CD4-positive, alpha-beta memory T cell (primary cell): ENCODE results near the gene NGEF. TPM values are rescaled to one million over a fixed set of nuclear protein-coding genes. Genes with fewer than 3 reads are reported as not detected.

Experiments used
- CTCF ChIA-PET: fragments of 350-600 bp; sonication (Branson Sonifier 250); formaldehyde crosslinking; loops from one replicate; lab custom pipeline; 2021; ENCODE audit warnings: inconsistent platforms; ENCODE audit not compliant: partially characterized antibody; lab: Charles Lee
- POLR2A ChIA-PET: fragments of 350-600 bp; sonication (Branson Sonifier 250); formaldehyde crosslinking; loops from one replicate; lab custom pipeline; 2021; ENCODE audit not compliant: partially characterized antibody; lab: Charles Lee
- DNase-seq, 5 donors: peaks; one replicate each; pipeline versions ENCODE4 v3.0.0 to v3.0.0-alpha.2; 2020 to 2022; ENCODE audit warnings: mixed read lengths in 1 of 5
- H3K27ac ChIP-seq: one replicate; pipeline ENCODE4 v1.7.0; 2013; ENCODE audit warnings: low read depth, low read length
- H3K27me3 ChIP-seq: 2 replicates; pipeline ENCODE4 v1.7.0; 2013; ENCODE audit warnings: mild to moderate bottlenecking, low read length, moderate library complexity; ENCODE audit not compliant: insufficient read depth
- H3K36me3 ChIP-seq: 2 replicates; pipeline ENCODE4 v1.7.0; 2013; ENCODE audit warnings: mild to moderate bottlenecking, low read length, moderate library complexity; ENCODE audit not compliant: insufficient read depth
- H3K4me1 ChIP-seq: 2 replicates; pipeline ENCODE4 v1.7.0; 2013; ENCODE audit warnings: mild to moderate bottlenecking, low read length, moderate library complexity; ENCODE audit not compliant: insufficient read depth
- H3K4me3 ChIP-seq, 2 donors: one replicate each; pipeline ENCODE4 v1.7.0; 2013; ENCODE audit warnings: low read length in 2 of 2, mild to moderate bottlenecking in 1 of 2
- H3K9me3 ChIP-seq, 2 donors: one replicate each; pipeline ENCODE4 v1.7.0; 2013; ENCODE audit warnings: low read length in 2 of 2, control low read depth in 1 of 2; ENCODE audit not compliant: control insufficient read depth in 1 of 2
- H3K27ac Mint-ChIP-seq, 7 donors: one replicate each; pipeline ENCODE4 v1.8.0; 2020 to 2021; ENCODE audit warnings: mixed read lengths in 7 of 7, mild to moderate bottlenecking in 6 of 7, inconsistent platforms in 3 of 7, moderate library complexity in 3 of 7
- H3K27me3 Mint-ChIP-seq, 2 donors: one replicate each; pipeline ENCODE4 v1.8.0; 2020 to 2021; ENCODE audit warnings: mixed read lengths in 2 of 2
- H3K36me3 Mint-ChIP-seq, 2 donors: one replicate each; pipeline ENCODE4 v1.8.0; 2020 to 2021; ENCODE audit warnings: mixed read lengths in 2 of 2, inconsistent platforms in 1 of 2, mild to moderate bottlenecking in 1 of 2
- H3K4me1 Mint-ChIP-seq, 4 donors: one replicate each; pipeline ENCODE4 v1.8.0; 2020 to 2021; ENCODE audit warnings: mixed read lengths in 4 of 4, mild to moderate bottlenecking in 1 of 4
- H3K4me3 Mint-ChIP-seq, 8 donors: one replicate each; pipeline ENCODE4 v1.8.0; 2020 to 2021; ENCODE audit warnings: mixed read lengths in 8 of 8, mild to moderate bottlenecking in 7 of 8, moderate library complexity in 6 of 8, inconsistent platforms in 3 of 8
- H3K9me3 Mint-ChIP-seq, 8 donors: one replicate each; pipeline ENCODE4 v1.8.0; 2020 to 2021; ENCODE audit warnings: mixed read lengths in 8 of 8, mild to moderate bottlenecking in 5 of 8, inconsistent platforms in 3 of 8, moderate library complexity in 1 of 8
- intact Hi-C: fragments of 100-400 bp; cut with micrococcal nuclease; formaldehyde crosslinking; loops from one replicate; pipeline ENCODE4 v1.15.1; 2023
- polyA plus RNA-seq, 2 donors: library from polyadenylated mRNA; unstranded; fragments of 300-500 nt; fragmentation: Illumina TruSeq; gene quantifications; one replicate each; pipeline ENCODE4 v1.2.3, GENCODE V29; 2021
- total RNA-seq, 2 experiments: library from RNA; stranded (reverse); gene quantifications; one replicate each; pipeline ENCODE4 v1.2.3, GENCODE V29; 2021

Gene NGEF
- total and polyA plus RNA-seq, 4 experiments from 2014 or later: not detected

DNA sequence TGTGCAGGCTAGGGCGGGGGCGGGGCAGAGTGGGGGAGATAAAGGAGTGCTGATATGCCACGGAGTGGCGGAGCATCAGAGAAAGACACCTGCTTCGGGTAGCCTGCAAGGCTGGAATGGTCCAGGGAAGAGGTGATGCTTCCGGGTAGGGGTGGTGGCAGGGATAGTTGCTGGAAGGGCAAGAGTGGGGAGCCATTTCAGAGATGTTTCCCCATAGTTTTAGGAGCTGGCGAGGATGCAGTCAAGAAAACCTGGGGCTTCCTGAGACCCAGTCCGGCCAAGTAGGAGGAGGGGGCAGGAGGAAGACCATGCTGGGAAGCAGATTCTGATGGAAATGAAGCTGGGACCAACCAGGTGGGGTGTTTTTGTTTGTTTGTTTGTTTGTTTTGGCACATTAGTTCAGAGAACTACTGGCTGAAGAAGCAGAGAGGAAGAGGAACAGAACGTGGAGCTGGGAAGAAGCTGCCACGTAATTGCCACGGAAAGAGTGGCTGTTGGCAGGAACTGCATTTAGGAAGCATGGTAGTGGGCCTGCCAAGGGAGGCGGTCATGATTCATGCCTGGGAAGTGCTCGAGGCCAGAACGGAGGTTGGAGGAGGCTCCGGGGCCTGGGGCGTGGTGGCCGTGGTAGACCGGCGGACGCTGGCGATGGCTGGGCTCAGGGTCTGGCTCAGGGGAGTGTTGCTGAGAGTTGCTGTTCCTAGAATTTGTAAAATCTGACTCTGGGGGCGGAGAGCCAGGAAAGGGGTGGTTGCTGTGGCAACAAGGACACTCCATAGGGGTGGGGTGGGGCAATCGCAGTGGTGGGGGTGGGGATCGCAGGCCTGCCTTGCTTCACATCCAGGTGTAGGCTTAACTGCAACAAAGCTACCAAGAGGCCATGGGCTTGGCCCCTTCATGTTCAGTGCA, 38.4 kb upstream of the NGEF start:
- Histone ChIP-seq H3K4me1 (peaks cover 10% of the 10 kb centered on the region), H3K27me3 (no peaks in the 10 kb centered on the region), H3K4me3 (no peak overlapping the region), H3K36me3 (no peaks in the 10 kb centered on the region), H3K27ac (no peak overlapping the region), H3K9me3 (no peaks in the 10 kb centered on the region)
- intact Hi-C loops: loop anchor here (10.0 kb wide), 2 partner anchors 197 to 437 kb away; no protein-coding TSS in a partner anchor
- H3K36me3 Mint-ChIP-seq: no peaks in the 10 kb centered on the region
- H3K4me1 Mint-ChIP-seq: peaks cover 5 to 25% (median 14%) of the 10 kb centered on the region in 4 donors
- H3K27me3 Mint-ChIP-seq: peaks cover 0 to 1% of the 10 kb centered on the region in 2 donors
- POLR2A ChIA-PET: interaction anchor here (1.1 kb wide), 1 partner anchor 9 kb away, joined by 3 read pairs; no protein-coding TSS in a partner anchor
- no peaks in the 10 kb centered on the region for H3K9me3 Mint-ChIP-seq
- DNase-seq: no peak
- H3K4me3 Mint-ChIP-seq: no peak overlapping the region
- CTCF ChIA-PET: interaction anchor here (1.1 to 6.5 kb wide), 7 partner anchors 9 to 199 kb away, joined by 3 to 63 read pairs (median 13); partner anchors contain the start of gene INPP5D
- no peak overlapping the region for H3K27ac Mint-ChIP-seq

DNA sequence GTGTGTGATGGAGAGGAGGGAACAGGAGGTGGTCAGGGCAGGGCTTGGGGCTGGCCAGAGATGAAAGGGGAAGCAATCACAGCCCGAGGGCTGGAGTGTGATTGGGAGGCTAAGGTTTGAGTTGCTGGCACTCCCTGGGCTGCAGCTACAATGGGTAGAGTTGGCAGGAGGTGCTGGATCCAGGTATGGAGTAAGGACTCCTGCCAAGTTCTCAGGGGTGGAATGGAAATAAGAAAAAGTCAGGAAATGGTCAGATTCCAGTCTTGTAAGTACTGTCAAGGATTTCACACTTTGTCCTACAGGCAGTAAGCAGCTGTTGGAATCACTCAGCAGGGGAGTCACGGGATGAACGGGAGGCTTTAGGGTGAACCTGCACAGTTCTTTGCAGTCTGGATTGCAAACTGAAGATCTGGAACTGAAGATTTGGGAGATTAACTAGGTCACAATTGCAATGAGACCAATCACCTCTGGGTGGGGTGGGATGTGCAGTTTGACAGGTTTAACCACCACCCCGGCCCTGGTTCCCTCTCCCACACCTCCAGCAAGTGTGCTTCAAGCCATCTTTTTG, 36.2 kb upstream of the NGEF start:
- peak in 3 of 5 donors; percentile 18 to 23 (median 21) for DNase-seq
- Histone ChIP-seq H3K4me3 (no peak overlapping the region), H3K36me3 (no peaks in the 10 kb centered on the region), H3K4me1 (peaks cover 7% of the 10 kb centered on the region), H3K27ac (no peak overlapping the region), H3K9me3 (no peaks in the 10 kb centered on the region), H3K27me3 (no peaks in the 10 kb centered on the region)
- Mint-ChIP-seq H3K4me3 (peak overlapping the region in 2 of 8 donors; percentile 26 to 43), H3K27ac (peak overlapping the region in 4 of 7 donors; percentile 8 to 76 (median 56)), H3K4me1 (peaks cover 4 to 18% (median 12%) of the 10 kb centered on the region in 4 donors), H3K36me3 (no peaks in the 10 kb centered on the region), H3K27me3 (peaks cover 0 to 1% of the 10 kb centered on the region in 2 donors), H3K9me3 (no peaks in the 10 kb centered on the region)
- intact Hi-C loops: no loop called here
- POLR2A ChIA-PET: interaction anchor here (1.0 kb wide), 1 partner anchor 11 kb away, joined by 5 read pairs; the partner anchor contains the start of gene INPP5D
- CTCF ChIA-PET: interaction anchor here (1.0 to 4.4 kb wide), 4 partner anchors 11 to 183 kb away, joined by 3 to 23 read pairs (median 3); partner anchors contain the start of gene INPP5D

DNA sequence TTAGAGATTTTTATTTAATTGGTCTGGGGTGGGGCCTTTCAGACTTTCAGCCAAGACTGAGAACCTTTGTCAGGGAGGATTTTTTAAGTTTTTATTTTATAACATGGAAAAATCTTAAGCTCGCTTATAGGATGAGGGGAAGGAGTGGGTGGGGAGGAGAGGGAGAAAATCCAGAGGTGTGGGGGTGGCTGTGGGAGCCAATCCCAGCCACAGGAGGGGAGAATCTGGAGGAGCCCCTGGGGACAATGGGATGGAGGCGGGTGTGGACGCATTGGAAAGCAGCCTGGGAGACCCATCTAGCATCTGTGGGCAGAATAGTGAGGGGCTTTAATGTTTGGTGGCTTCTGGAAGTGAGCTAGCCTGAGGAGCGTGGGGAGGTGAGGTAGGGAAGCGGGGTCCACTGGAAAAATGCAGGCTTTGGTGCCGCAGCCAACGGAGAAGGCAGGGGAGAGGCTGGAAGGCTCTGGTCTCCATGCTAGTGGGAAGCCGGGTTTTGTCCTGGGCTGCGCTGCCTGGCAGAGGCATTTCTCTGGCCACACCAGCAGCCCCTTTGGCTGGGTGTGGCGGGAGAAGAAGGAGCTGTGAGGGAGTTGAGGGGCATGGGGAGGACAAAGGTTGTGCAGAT, 35.6 kb upstream of the NGEF start:
- Histone ChIP-seq H3K27me3 (no peaks in the 10 kb centered on the region), H3K4me3 (no peak overlapping the region), H3K27ac (no peak overlapping the region), H3K36me3 (no peaks in the 10 kb centered on the region), H3K4me1 (peaks cover 1% of the 10 kb centered on the region), H3K9me3 (no peaks in the 10 kb centered on the region)
- H3K27me3 Mint-ChIP-seq: peaks cover 0 to 1% of the 10 kb centered on the region in 2 donors
- H3K4me1 Mint-ChIP-seq: peaks cover 0 to 12% (median 8%) of the 10 kb centered on the region in 4 donors
- H3K4me3 Mint-ChIP-seq: no peak overlapping the region
- POLR2A ChIA-PET: interaction anchor here (0.9 kb wide), 1 partner anchor 38 kb away, joined by 3 read pairs; no protein-coding TSS in a partner anchor
- H3K27ac Mint-ChIP-seq: peak overlapping the region in 1 of 7 donors; percentile 62
- no peaks in the 10 kb centered on the region for H3K9me3 Mint-ChIP-seq
- CTCF ChIA-PET: interaction anchor here (1.0 to 4.4 kb wide), 2 partner anchors 12 to 19 kb away, joined by 3 to 23 read pairs; partner anchors contain the start of gene INPP5D
- DNase-seq: no peak
- H3K36me3 Mint-ChIP-seq: no peaks in the 10 kb centered on the region
- intact Hi-C loops: no loop called here

DNA sequence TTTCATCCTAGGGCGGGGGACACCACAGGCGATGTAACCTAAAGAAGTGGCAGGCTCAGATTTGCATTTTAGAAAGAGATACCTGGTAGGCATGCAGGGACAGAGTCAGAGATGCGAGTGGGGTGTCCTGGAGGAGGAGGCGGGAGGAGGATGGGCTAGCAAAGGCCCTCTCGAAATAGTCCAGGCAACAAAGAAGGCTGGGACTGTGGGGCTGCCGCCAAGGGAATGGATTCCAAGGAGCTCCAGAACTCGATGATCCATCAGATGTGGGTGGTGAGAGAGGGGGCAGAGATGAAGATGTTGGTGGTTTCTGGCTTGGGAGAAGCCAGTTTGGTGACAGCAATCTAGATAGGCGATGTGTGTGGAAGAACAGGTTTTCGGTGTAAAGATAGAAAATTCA, 34.6 kb upstream of the NGEF start:
- no peaks in the 10 kb centered on the region for H3K9me3 Mint-ChIP-seq
- intact Hi-C loops: no loop called here
- no peaks in the 10 kb centered on the region for H3K36me3 Mint-ChIP-seq
- CTCF ChIA-PET: interaction anchor here (4.4 kb wide), 1 partner anchor 13 kb away, joined by 23 read pairs; the partner anchor contains the start of gene INPP5D
- Histone ChIP-seq H3K4me1 (no peaks in the 10 kb centered on the region), H3K36me3 (no peaks in the 10 kb centered on the region), H3K9me3 (no peaks in the 10 kb centered on the region), H3K27me3 (no peaks in the 10 kb centered on the region), H3K27ac (no peak overlapping the region), H3K4me3 (no peak overlapping the region)
- H3K4me1 Mint-ChIP-seq: peaks cover 0 to 11% (median 8%) of the 10 kb centered on the region in 4 donors
- peak overlapping the region in 1 of 8 donors; percentile 37 for H3K4me3 Mint-ChIP-seq
- peaks cover 0 to 3% of the 10 kb centered on the region in 2 donors for H3K27me3 Mint-ChIP-seq
- POLR2A ChIA-PET: no interaction called here
- no peak for DNase-seq
- H3K27ac Mint-ChIP-seq: peak overlapping the region in 2 of 7 donors; percentile 18 to 31

DNA sequence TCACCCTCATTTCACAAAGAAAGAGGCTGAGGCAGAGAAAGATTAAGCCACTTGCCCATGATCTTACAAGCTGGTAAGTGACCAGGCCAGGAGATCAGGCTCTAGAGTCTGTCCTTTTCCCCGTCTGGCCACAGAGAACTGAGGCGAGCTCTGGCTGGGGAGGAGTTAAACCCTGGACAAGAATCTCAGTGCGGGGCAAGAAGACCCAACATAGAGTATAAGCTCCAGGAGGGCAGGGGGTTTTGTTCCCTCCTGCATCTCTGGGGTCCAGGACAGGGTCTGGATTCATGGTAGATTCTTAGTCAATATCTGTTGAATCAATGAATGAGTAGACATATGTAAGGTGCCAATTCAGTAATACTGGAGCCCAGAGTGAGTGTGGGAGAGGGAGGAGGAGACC, 34.1 kb upstream of the NGEF start:
- H3K27me3 Mint-ChIP-seq: peaks cover 2 to 5% of the 10 kb centered on the region in 2 donors
- CTCF ChIA-PET: interaction anchor here (4.4 kb wide), 1 partner anchor 13 kb away, joined by 23 read pairs; the partner anchor contains the start of gene INPP5D
- intact Hi-C loops: no loop called here
- H3K27ac ChIP-seq: no peak overlapping the region
- no peaks in the 10 kb centered on the region for H3K4me1 ChIP-seq
- peak overlapping the region in 1 of 7 donors; percentile 31 for H3K27ac Mint-ChIP-seq
- no peaks in the 10 kb centered on the region for H3K36me3 ChIP-seq
- H3K4me3 ChIP-seq: no peak overlapping the region
- H3K9me3 ChIP-seq: no peaks in the 10 kb centered on the region
- H3K36me3 Mint-ChIP-seq: no peaks in the 10 kb centered on the region
- no peaks in the 10 kb centered on the region for H3K27me3 ChIP-seq
- H3K4me3 Mint-ChIP-seq: no peak overlapping the region
- peaks cover 0 to 11% (median 8%) of the 10 kb centered on the region in 4 donors for H3K4me1 Mint-ChIP-seq
- no peaks in the 10 kb centered on the region for H3K9me3 Mint-ChIP-seq
- no peak for DNase-seq
- POLR2A ChIA-PET: no interaction called here

DNA sequence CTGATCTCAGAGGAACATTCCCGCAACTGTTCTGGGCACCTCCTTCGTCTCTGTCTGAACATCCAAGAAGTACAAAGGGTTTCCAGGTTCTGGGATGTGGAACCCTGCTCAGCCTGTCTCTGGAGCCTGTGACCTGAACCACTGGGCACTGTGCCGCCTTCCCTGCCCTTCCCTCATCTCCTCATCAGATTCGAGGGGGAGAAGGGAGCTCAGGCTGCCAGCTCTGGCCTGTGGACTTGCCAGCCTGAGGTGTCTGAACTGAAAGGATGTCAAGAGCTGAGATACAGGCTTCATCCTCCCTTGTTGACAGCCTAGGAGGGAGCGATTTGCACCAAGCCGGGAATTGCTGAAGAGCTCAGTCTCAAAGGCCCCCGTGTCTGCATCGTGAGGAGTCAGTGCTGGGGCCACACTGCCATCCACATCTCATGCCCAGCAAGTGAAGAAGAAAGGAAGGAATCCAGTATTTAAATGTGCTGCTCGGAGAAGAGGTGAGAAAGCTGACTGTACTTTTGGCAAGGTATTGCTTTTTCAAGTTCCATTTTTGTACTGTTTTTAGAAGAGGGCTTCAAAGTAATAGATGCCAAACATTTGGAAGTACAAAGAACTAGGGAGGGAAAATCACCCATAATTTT, 32.0 kb upstream of the NGEF start:
- Mint-ChIP-seq H3K4me3 (no peak overlapping the region), H3K4me1 (peaks cover 0 to 11% (median 8%) of the 10 kb centered on the region in 4 donors), H3K27me3 (peaks cover 6 to 7% of the 10 kb centered on the region in 2 donors), H3K27ac (no peak overlapping the region), H3K9me3 (no peaks in the 10 kb centered on the region), H3K36me3 (no peaks in the 10 kb centered on the region)
- H3K9me3 ChIP-seq: no peaks in the 10 kb centered on the region
- ChIA-PET POLR2A (no interaction called here), CTCF (interaction anchor here (3.7 kb wide), 1 partner anchor 9 kb away, joined by 29 read pairs; no protein-coding TSS in a partner anchor)
- no peak overlapping the region for H3K4me3 ChIP-seq
- no peaks in the 10 kb centered on the region for H3K27me3 ChIP-seq
- H3K4me1 ChIP-seq: no peaks in the 10 kb centered on the region
- DNase-seq: no peak
- H3K27ac ChIP-seq: no peak overlapping the region
- intact Hi-C loops: no loop called here
- no peaks in the 10 kb centered on the region for H3K36me3 ChIP-seq
